HT-29 (cell line): ENCODE data around the gene EIF3D. TPM values are rescaled to one million over a fixed set of nuclear protein-coding genes. Genes with fewer than 3 reads are reported as not detected.

Experiments used
- DNase-seq: peaks from one replicate; pipeline ENCODE4 v3.0.0-alpha.2; 2015; ENCODE audit warnings: low spot score
- total RNA-seq: library from RNA; depleted of rRNA; stranded (reverse); fragments of >200 nt; shearing (Covaris generic); gene quantifications from 2 replicates; pipeline ENCODE4 v1.2.3, GENCODE V29; 2014; rRNA removed

The EIF3D gene
- total RNA-seq, 1 experiment from 2014 or later: 216 TPM

DNA sequence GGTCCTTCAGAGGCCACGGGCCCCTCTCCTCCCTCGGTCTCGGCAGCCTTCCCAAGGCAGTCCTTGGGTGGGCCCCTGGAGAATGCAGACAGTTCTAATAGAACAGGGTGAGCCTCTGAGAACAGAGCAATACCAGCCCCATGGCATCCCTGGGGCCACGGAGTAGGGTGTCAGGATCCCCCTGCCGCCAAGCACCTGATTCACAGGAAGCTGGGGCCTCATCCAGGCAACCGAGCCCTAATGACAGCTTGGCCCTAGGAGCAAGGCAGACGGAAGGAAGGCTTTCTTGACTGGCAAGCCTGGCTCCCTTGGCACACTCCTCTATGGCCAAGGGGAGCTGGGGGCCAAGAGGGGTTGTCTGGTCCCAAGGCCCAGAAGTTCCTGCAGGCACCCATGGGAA is 62.7 kb downstream of the EIF3D start:
- no peak for DNase-seq

DNA sequence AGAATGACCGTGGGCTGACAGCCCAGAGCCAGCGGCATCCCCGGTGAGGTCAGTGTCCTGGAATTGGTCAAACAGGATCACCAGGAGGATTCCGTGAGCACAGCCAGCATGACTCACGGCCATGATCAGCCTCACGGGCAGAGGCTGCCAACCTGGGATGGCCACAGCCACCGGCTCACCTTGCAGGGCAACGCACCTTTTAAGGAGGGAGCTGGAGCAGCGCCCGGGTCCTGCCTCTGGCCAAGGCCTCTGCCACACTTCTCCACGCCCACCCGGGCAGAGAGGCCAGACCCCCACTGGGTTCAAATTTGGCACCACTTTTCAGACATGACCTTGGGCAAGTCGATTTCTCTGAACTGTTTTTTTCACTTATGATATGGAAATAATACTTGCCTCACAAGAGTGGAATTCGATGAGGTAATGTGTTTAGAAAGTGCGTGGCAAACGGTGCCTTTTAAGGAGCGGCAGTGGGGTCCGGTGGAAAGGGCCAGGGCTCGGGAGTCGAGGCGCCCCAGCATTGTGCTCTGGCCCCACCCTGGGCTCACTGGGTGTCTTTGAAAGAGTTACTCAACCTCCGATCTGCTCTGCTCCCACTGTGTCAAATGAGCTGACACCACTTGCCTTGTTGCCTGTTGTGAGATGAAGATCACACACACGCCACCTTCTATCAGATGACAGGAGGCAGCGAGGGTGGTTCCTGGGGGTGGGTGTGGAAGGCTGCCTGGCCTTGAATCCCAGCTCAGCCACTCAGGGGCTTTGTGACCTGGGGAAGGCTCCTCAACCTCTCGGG is 63.5 kb downstream of the EIF3D start:
- DNase-seq: peak; percentile 81

DNA sequence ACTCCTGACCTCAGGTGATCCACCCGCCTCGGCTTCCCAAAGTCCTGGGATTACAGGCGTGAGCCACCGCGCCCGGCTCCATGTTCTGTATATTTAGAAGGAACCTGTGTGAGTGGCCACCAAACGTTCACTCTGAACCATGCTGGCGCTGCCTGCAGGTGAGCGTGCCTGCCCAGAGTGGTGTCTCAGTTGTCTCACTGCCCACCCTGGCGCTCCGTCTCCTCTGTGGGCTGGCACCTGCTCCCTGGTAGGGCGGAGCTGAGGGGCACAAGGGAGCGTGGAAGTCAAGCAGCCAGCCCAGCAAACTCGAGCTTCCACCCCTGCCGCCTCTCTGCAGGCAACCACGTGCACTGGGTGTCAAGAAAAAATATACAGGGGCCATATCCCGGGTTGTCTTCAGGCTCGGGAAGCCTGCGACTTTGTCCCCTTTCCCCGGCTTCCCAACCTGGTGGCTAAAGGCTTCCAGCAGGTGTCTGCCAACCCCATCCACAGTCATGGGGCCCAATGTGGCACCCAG is 64.2 kb downstream of the EIF3D start:
- DNase-seq: no peak

DNA sequence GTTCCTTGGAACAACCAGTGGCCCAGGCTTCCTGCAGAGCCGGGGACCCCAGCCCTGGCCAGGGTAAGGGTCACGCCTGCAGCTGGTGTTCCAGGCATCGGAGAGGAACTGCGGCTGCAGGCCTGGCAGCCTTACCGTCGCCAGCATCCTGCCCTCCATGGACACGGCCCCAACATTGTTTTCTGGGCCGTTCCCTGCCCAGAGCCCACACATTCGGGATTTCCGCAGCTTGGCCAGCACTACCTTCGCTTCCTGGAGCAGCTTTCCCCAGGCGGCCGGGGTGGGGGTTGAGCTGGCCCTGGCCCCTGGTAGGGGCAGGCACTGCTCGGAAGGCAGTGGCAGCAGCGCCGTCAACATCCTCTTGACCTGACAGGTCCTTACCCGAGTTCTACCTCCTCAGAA is 65.2 kb downstream of the EIF3D start:
- DNase-seq: no peak

DNA sequence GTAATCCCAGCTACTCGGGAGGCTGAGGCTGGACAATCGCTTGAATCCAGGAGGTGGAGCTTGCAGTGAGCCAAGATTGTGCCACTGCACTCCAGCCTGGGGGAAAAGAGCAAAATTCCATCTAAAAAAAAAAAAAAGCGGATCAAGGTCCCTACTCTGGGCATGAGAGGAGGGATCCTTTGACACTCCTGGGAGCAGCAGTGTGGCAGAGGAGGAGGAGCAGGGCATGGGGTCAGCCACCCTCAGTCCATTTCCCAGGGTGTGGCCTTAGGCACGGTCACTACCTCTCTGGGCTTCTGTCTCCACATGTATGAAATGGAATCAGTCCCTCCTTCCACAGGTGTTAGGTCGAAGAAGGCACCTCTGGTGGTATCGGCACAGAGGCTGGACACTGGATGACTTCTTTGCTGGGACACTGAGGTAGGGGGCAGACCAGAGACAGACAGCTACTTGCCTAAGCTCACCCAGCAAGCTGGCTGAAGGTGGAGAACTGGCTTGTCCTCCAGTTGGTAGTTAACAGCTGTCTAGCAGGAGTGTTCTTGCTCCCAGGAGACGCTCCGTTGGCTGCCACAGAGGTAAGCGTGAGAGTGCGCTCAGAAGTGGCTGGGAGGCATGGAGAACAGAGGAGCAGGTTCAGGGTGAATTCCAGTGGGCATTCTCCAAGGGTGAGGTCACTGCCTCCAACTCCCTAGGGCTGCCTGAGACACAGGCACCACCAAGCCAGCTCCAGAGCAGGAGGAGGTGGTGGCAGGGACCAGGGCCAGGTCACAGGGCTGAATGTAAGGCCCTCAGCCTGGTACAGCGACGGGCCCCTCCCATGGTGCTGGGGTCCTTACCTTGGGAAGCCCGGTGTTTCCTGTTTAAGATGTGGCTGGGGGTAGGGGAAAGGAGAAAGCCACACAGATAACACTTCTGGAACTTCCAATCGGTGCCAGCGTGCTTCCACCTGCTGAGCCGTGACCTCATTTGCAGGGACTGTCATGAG is 67.0 kb downstream of the EIF3D start:
- peak; percentile 78 for DNase-seq

Other genes starting within 250 kb of the EIF3D start
- gene MYH9, start 141.2 kb downstream of the EIF3D start, total RNA-seq: 258 and 259 TPM in 2 replicates
- gene TXN2, start 47.5 kb downstream of the EIF3D start, total RNA-seq: 30.7 and 30.8 TPM in 2 replicates
- 9.7 and 13.0 TPM in 2 replicates for gene FOXRED2, start 22.1 kb downstream of the EIF3D start, total RNA-seq
- not detected in 2 replicates for gene CACNG2, start 174.6 kb upstream of the EIF3D start, total RNA-seq
- 6.1 and 9.0 TPM in 2 replicates for gene IFT27, start 247.0 kb upstream of the EIF3D start, total RNA-seq